RWPE1 (cell line): ENCODE results near the gene NHLRC4.
"Not testable (repeated sequence)": the region's sequence is repeated elsewhere in the genome, so short reads cannot be mapped to it uniquely, and the experiment has no call there.

Experiments used
- CTCF ChIA-PET: fragments of 350-600 bp; sonication (Branson Sonifier 250); formaldehyde crosslinking; extraction: SDS; loops from one replicate; lab custom pipeline; 2021; lab: Yijun Ruan, JAX
- POLR2A ChIA-PET: fragments of 400-600 bp; formaldehyde crosslinking; extraction: SDS; loops from one replicate; lab custom pipeline; 2020; ENCODE audit warnings: antibody characterized with exemption; ENCODE audit not compliant: low non-redundant PET; lab: Yijun Ruan, JAX
- DNase-seq: peaks from one replicate; pipeline ENCODE4 v3.0.0; 2012; ENCODE audit warnings: low spot score
- H3K27ac ChIP-seq: fragments of 450-650 bp; 2 replicates; pipeline ENCODE4 v1.5.1; 2017
- CTCF ChIP-seq: fragments of 450-650 bp; conservative IDR thresholded peaks from 2 replicates; pipeline ENCODE4 v1.5.1; 2017; ENCODE audit warnings: low read depth, mild to moderate bottlenecking

NHLRC4 gene

DNA sequence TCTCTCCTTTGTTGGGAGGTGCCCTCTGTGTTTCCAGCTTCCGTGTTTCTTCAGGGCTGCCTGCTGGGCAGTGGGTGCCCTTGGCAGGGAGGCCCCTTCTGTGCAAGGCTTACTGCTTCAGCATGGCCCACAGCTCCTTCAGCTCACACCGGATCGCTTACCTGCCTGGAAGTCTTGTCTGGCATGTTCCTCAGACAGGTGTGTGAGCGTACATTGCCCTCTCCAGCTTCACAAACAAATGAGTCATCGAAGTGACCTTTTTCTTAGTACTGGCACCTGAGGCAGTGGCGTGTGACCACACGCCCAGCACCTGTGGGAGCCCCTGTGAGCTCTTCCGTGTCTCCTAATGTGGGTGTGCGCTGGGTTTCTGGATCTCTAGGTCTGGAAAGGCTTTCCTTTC lies 26.6 kb downstream of the NHLRC4 start:
- DNase-seq: peak; percentile 33
- POLR2A ChIA-PET: interaction anchor here (0.9 to 2.0 kb wide), 2 partner anchors 38 to 43 kb away, joined by 3 to 4 read pairs; partner anchors contain the start of genes METTL26 and WFIKKN1
- H3K27ac ChIP-seq: peak overlapping the region; percentile 95
- CTCF ChIA-PET: interaction anchor here (1.4 to 2.3 kb wide), 5 partner anchors 8 to 50 kb away, joined by 4 to 17 read pairs (median 9); partner anchors contain the start of gene WFIKKN1
- TF ChIP-seq CTCF: no peak

DNA sequence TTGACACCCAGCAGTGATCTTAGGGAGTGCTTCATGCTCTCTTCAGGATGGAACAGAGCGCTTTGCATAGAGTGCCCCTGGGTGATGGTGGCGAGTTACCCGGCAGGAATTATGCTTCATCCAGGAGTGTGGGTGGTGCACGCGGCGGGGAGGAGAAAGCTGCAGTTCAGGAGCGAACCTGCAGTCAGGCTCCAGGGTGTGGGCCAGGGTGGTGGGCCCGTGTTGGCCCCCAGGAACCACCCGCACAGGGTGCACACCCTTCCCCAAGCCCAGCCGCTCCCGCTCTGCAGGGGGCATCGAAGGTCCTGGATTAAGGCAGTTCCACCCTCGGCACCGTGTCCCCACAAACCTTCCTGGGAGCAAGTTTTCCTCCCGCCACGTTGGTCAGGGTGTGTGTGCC lies 27.0 kb downstream of the NHLRC4 start:
- peak overlapping the region; percentile 95 for H3K27ac ChIP-seq
- POLR2A ChIA-PET: interaction anchor here (0.9 to 2.0 kb wide), 2 partner anchors 37 to 42 kb away, joined by 3 to 4 read pairs; partner anchors contain the start of genes METTL26 and WFIKKN1
- TF ChIP-seq CTCF: no peak
- CTCF ChIA-PET: interaction anchor here (1.9 to 2.3 kb wide), 2 partner anchors 27 to 37 kb away, joined by 9 to 17 read pairs; partner anchors contain the start of gene WFIKKN1
- no peak for DNase-seq

- no peak for TF ChIP-seq CTCF
- ChIA-PET CTCF (no interaction called here), POLR2A (no interaction called here)
- H3K27ac ChIP-seq: no peak overlapping the region; the same call in 1 of the 2 replicates
- DNase-seq: no peak
Observed at GRCh38 chr16:595094-595528, 28.3 kb downstream of the NHLRC4 start.

DNA sequence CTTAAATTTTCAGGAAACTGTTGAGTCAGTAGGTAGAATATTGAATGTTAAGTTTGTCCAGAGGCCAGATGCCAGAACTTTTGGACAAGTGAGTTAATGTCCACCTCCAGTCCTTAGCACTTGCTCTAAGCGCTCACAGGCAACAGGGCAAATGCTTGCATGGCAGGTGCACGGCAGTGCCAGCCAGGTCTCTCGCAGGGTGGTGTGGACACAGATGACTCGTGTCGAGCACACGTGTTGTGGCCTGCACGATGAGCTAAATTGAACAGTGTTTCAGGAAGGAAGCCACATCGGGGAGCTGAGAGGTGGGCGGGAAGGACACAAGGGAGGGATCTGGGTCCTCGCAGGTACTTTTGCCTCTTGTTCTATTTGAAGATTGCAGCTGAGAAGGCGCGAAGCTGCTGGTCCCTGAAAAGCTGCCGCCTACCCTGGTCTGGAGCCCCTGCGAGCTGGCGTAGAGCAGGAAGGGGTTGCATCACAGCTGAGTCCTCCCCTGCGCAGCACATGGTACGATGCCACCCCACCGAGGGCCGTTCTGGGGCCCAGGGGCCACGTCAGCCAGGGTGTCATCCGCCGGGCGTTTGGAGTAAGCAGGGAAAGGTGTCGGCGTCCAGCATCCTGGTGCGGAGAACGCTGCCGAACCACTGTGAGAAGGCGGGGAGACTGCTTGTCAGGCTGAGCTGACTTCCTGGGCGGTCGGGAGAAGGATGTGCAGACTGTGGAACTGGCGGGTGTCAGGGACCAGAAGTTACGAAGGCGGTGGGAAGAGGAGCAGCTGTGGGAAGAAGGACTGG lies 29.3 kb downstream of the NHLRC4 start:
- no peak for TF ChIP-seq CTCF
- ChIA-PET POLR2A (no interaction called here), CTCF (interaction anchor here (0.6 kb wide), 1 partner anchor 113 kb away, joined by 5 read pairs; no protein-coding TSS in a partner anchor)
- DNase-seq: no peak
- H3K27ac ChIP-seq: peak overlapping the region; percentile 27; the same call in 1 of the 2 replicates

DNA sequence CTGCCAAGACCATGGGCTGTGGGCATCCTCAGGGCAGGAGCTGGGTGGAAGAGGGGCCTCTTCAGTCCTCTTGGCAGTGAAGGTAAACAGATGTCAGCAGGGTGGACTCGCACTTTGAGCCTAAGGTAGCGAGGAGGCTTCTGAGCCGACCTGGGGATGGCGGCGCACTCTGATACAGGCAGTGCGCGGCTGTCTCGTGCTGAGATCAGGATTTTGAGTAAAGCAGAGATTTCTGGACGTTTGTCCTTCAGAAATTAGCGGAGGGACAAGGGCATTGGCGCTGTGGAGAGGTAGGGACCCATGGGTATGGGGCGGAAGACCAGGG lies 29.9 kb downstream of the NHLRC4 start:
- ChIA-PET CTCF (no interaction called here), POLR2A (no interaction called here)
- no peak for DNase-seq
- H3K27ac ChIP-seq: peak overlapping the region; percentile 27; the same call in 1 of the 2 replicates
- no peak for TF ChIP-seq CTCF

GRCh38 chr16:597655-598054 lies 30.9 kb downstream of the NHLRC4 start:
- DNase-seq, H3K27ac ChIP-seq, POLR2A ChIA-PET, CTCF ChIA-PET: not testable (repeated sequence)
